Spleen (tissue), 7 donors: Measurements from ENCODE around the gene THSD4.

Experiments used
- CTCF ChIP-seq, 11 experiments: fragments of 200-600 bp in 7 of 11; fragments of 450-650 bp in 4 of 11; sonication (generic) in 4 of 11; IDR thresholded peaks in 8 of 11; conservative IDR thresholded peaks in 3 of 11; 1 replicate in 7 of 11; 2 replicates in 4 of 11; pipeline versions ENCODE4 v1.4.0 to v1.8.0; 2016 to 2021; ENCODE audit warnings: antibody characterized with exemption in 11 of 11, inconsistent platforms in 4 of 11, mild to moderate bottlenecking in 1 of 11
- POLR2A ChIP-seq, 3 donors: fragments of 450-650 bp; IDR thresholded peaks; one replicate each; pipeline ENCODE4 v1.5.1; 2017; ENCODE audit warnings: antibody characterized with exemption in 3 of 3, mild to moderate bottlenecking in 1 of 3
- donor health status: DM: no; HTN: no; CAD: no; lungs with moderate emphysema.
- donor health status: DM: no; HTN: no; CAD: no.
- donor health status: DM: no; HTN: no; CAD: no.

DNA sequence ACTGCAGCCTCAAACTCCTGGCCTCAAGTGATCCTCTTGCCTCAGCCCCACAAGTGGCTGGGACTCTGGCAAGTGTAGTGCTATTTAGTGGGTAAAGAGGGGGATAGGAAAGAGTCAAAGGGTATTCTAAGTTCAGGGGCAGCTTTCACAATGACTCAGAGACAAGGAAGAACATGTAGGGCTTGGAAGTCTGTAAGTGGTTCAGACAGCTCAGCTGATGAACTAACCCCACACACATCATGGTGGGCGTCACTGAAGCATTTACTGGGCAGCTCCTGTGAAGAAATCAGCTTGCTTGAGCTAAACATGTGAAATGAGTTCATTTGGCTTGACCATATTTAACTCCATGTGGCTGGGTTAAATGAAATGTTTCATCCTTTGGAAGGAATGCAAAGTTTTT, 34.6 kb upstream of the THSD4 start:
- TF ChIP-seq CTCF (IDR thresholded peaks at IDR 0.05 in 8 of 11, conservative IDR thresholded peaks at IDR 0.05 in 3 of 11) (no peak), POLR2A (IDR thresholded peaks at IDR 0.05) (no peak)
